Measurements from ENCODE around the gene ZNF385D.

Gene ZNF385D

DNA sequence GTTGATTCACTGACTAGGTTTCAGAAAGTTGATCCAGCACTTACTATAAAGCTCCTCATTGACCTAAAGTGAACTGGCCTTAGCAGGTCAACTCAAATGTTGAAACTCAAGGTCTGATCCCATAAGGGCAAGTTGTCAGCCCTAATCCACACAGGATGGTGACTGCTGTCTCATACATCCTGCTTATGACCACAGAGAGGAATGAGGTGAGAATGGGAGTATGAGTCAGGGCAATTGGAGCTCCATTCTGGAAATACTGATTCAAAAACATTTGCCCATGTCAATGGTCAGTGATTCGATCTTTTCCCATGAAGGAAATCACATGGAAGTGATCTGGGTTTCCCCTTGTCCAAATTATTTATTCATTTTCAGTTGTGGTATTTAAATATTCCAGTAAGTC lies 78.7 kb downstream of the ZNF385D start:
- H3K4me3 ChIP-seq (ENCODE audit: low read depth, low read length), result no peak overlapping the region
- in situ Hi-C loops (cut with HindIII; ENCODE audit: low sequenced_read_pairs), result no loop called here
- DNase-seq (ENCODE audit: low read depth, low spot score), result peak; percentile 92
- TF ChIP-seq, protein P1, sequence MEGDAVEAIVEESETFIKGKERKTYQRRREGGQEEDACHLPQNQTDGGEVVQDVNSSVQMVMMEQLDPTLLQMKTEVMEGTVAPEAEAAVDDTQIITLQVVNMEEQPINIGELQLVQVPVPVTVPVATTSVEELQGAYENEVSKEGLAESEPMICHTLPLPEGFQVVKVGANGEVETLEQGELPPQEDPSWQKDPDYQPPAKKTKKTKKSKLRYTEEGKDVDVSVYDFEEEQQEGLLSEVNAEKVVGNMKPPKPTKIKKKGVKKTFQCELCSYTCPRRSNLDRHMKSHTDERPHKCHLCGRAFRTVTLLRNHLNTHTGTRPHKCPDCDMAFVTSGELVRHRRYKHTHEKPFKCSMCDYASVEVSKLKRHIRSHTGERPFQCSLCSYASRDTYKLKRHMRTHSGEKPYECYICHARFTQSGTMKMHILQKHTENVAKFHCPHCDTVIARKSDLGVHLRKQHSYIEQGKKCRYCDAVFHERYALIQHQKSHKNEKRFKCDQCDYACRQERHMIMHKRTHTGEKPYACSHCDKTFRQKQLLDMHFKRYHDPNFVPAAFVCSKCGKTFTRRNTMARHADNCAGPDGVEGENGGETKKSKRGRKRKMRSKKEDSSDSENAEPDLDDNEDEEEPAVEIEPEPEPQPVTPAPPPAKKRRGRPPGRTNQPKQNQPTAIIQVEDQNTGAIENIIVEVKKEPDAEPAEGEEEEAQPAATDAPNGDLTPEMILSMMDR (IDR thresholded peaks at IDR 0.05; ENCODE audit: low read depth, low read length), result no peak

DNA sequence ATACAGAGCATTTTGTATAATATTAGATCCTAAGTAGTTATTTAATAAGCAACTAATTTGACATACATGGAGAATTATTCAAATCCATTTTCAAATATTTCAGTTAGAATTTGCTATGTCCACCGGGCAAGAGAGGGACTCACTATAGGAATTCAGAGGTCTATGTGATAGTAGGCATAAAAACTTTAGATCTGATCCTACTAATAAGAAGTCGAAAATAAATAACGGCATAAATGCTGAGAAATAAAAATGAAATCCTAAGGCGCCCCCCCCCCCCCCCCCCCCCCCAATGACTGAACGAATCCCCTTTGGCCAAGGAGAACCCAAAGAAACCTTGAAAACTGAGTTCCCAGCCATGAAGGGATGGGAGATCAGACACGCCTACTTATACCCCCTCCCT lies 80.6 kb downstream of the ZNF385D start:
- TF ChIP-seq, protein P1 (IDR thresholded peaks at IDR 0.05; ENCODE audit: low read depth, low read length), result no peak
- DNase-seq (ENCODE audit: low read depth, low spot score), result no peak
- in situ Hi-C loops (cut with HindIII; ENCODE audit: low sequenced_read_pairs), result no loop called here
- no peak overlapping the region for H3K4me3 ChIP-seq (ENCODE audit: low read depth, low read length)

DNA sequence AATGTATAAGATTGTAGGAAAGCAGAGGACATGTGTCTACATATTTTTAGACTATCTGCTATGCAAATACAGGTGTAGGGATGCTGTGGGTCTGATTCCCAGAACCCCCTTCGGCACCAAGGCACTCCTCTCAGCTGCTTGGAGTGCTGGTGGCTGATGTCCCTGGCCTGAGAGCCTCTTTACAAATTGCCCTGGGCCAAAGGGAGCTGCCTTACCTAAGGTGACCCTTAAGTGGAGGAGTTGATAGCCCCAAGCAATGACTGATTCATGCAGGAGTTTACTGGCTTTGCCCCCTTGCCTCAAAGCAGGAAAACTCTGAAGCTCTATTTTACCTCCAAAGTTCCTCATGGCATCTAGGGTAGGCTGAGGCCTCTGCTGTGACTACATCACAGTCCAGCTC lies 83.0 kb downstream of the ZNF385D start:
- in situ Hi-C loops (cut with HindIII; ENCODE audit: low sequenced_read_pairs), result no loop called here
- TF ChIP-seq, protein P1 (IDR thresholded peaks at IDR 0.05; ENCODE audit: low read depth, low read length), result no peak
- H3K4me3 ChIP-seq (ENCODE audit: low read depth, low read length), result no peak overlapping the region
- DNase-seq (ENCODE audit: low read depth, low spot score), result no peak

DNA sequence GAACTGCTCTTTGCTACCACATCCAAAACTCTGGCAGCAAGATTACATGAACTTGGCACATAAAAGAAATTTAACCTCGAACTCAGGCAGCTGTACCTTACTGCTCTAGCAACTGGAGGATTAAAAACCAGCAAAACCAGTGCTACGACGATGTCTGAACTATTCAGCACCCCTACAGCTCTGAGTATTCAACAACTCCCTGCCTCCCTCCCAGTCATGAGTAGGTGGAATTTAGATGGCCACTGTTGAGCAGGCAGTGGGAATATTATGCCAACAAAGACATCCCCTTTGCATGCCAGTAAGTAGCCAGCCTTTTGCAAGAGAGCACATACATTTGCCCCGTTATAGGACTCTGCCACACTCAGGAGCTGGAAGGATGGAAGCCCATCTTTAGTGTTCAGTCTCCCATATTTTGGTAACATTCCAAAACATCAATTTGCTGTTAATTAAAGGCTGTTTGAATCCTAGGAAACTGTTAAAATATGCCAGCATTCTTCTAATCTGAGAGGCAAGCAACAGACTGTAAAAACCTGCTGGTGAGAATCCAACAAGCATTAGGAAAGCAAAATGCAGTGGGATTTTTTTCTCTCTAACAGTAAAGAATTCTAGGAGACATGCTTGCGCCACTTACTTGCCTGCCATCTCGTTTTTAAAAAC lies 85.4 kb downstream of the ZNF385D start:
- TF ChIP-seq, protein P1 (IDR thresholded peaks at IDR 0.05; ENCODE audit: low read depth, low read length), result no peak
- peak; percentile 42 for DNase-seq (ENCODE audit: low read depth, low spot score)
- in situ Hi-C loops (cut with HindIII; ENCODE audit: low sequenced_read_pairs), result no loop called here
- no peak overlapping the region for H3K4me3 ChIP-seq (ENCODE audit: low read depth, low read length)

DNA sequence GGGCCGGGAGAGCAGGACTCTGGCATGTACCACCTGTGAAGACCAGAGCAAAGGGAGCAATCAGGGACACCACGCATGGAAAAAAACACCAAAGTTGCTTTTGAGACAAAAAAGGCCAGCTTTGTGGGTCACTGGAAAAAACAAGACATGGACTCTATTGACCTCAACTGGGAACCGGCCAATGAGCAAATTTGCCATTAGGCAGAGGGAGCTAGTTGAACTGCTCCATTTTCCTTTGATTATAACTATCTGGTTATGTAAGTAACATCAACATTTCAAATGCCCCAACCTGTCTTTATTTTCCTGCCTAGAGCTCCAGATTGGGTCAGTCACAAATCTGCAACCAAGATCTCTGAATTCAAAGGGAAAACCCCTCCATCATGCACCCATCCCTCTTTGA lies 86.0 kb downstream of the ZNF385D start:
- in situ Hi-C loops (cut with HindIII; ENCODE audit: low sequenced_read_pairs), result no loop called here
- no peak for DNase-seq (ENCODE audit: low read depth, low spot score)
- H3K4me3 ChIP-seq (ENCODE audit: low read depth, low read length), result no peak overlapping the region
- TF ChIP-seq, protein P1 (IDR thresholded peaks at IDR 0.05; ENCODE audit: low read depth, low read length), result no peak

DNA sequence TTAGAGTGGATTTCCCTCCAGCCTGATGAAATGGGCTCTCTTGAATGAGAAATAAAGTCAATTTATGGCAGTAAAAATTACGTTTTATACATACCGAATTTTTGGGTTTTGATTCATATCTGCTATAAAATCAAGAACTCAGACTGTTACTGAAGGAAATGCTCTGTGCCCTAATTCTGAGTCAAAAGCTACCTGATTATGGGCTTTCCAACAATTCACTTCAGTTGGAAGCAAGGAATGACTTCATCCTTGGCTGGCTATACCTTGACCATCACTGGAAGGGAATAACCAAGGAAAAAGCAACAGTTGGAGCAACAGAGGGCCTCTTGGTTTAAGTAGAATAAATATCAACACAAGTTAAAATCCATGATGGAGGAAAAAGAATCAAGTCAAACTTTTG lies 88.6 kb downstream of the ZNF385D start:
- in situ Hi-C loops (cut with HindIII; ENCODE audit: low sequenced_read_pairs), result no loop called here
- no peak for DNase-seq (ENCODE audit: low read depth, low spot score)
- TF ChIP-seq, protein P1 (IDR thresholded peaks at IDR 0.05; ENCODE audit: low read depth, low read length), result no peak
- H3K4me3 ChIP-seq (ENCODE audit: low read depth, low read length), result no peak overlapping the region
